ENCODE results near the gene ARHGAP45. TPM values are rescaled to one million over a fixed set of nuclear protein-coding genes. Genes with fewer than 3 reads are reported as not detected.

ARHGAP45 gene
- total RNA-seq, 6 experiments from 2014 or later = 4.2 to 10.0 (median 7.3) TPM

DNA sequence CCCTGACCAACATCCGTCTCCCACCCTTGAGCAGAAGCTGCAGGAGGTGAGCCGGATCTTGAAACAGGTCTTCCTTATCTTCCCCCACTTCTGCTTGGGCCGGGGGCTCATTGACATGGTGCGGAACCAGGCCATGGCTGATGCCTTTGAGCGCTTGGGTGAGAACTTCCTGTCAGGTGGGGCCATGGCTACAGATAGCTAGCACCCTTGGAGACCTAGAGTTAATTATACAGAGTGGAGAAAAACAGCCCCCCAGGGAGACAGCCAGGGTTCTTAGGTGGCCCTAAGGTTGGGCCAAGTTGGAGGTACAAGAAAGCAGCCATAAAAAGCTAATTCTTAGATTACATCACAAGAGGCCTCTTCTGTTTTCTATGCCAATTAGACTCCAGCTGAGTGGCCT lies 8.9 kb upstream of the ARHGAP45 start:
- ATAC-seq = no peak
- no peaks in the 10 kb centered on the region for H3K4me1 ChIP-seq
- no peaks in the 10 kb centered on the region for H3K36me3 ChIP-seq
- H3K9me3 ChIP-seq = peaks cover 0 to 4% (median 1%) of the 10 kb centered on the region in 4 donors
- 74% methylated on average over 3 of the region's 5 CpGs for WGBS (ENCODE audit: insufficient coverage, low coverage, low lambda C conversion rate, missing lambda C conversion rate)
- H3K27me3 ChIP-seq = no peaks in the 10 kb centered on the region
- intact Hi-C loops (cut with DNase I) = no loop called here
- no peak for DNase-seq
- H3K27ac ChIP-seq = no peak overlapping the region
- TF ChIP-seq CTCF (IDR thresholded peaks at IDR 0.05) (no peak), POLR2A (IDR thresholded peaks at IDR 0.05) (no peak)
- no peak overlapping the region for H3K4me3 ChIP-seq

DNA sequence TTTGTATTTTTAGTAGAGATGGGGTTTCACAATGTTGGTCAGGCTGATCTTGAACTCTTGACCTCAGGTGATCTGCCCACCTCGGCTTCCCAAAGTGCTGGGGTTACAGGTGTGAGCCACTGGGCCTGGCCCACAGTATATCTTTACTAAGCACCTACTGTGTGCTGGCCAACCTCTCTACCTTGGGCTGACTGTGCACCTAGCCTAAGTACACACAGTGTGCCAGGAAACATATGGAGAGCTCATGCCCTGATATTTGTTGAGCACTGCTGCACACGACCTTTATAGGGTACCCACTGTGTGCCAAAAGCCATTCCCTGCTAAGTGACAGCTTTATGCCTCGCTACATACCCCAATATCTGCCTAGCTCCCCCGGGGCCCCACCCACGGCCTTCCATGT lies 6.3 kb upstream of the ARHGAP45 start:
- intact Hi-C loops (cut with DNase I) = no loop called here
- no peak for DNase-seq

GRCh38 chr19:1061987-1062386 lies 5.0 kb upstream of the ARHGAP45 start:
- H3K9me3 ChIP-seq = peaks cover 0 to 4% (median 1%) of the 10 kb centered on the region in 4 donors
- H3K27me3 ChIP-seq = no peaks in the 10 kb centered on the region
- 100% methylated on average over 2 of the region's 20 CpGs for WGBS (ENCODE audit: insufficient coverage, low coverage, low lambda C conversion rate, missing lambda C conversion rate)
- intact Hi-C loops (cut with DNase I) = no loop called here
- ATAC-seq = no peak
- H3K4me1 ChIP-seq = peaks cover 0 to 6% (median 0%) of the 10 kb centered on the region in 4 donors
- H3K36me3 ChIP-seq = no peaks in the 10 kb centered on the region
- no peak overlapping the region for H3K27ac ChIP-seq
- no peak overlapping the region for H3K4me3 ChIP-seq
- peak in 1 of 3 donors; percentile 50 for DNase-seq
- TF ChIP-seq CTCF (IDR thresholded peaks at IDR 0.05) (no peak), POLR2A (IDR thresholded peaks at IDR 0.05) (no peak)

More for the DNA sequence above, 6.3 kb upstream of the ARHGAP45 start:
- H3K27ac ChIP-seq = no peak overlapping the region
- no peaks in the 10 kb centered on the region for H3K36me3 ChIP-seq
- no peaks in the 10 kb centered on the region for H3K27me3 ChIP-seq
- WGBS (ENCODE audit: insufficient coverage, low coverage, low lambda C conversion rate, missing lambda C conversion rate) = 38% methylated on average over 3 of the region's 5 CpGs
- H3K4me3 ChIP-seq = no peak overlapping the region
- peaks cover 0 to 6% (median 0%) of the 10 kb centered on the region in 4 donors for H3K4me1 ChIP-seq
- TF ChIP-seq CTCF (IDR thresholded peaks at IDR 0.05) = no peak
- TF ChIP-seq POLR2A (IDR thresholded peaks at IDR 0.05) = no peak
- no peak for ATAC-seq
- H3K9me3 ChIP-seq = peaks cover 0 to 4% (median 1%) of the 10 kb centered on the region in 4 donors

- intact Hi-C loops (cut with DNase I) = no loop called here
- WGBS (ENCODE audit: insufficient coverage, low coverage, low lambda C conversion rate, missing lambda C conversion rate) = 86% methylated on average over 15 of the region's 17 CpGs
These were observed 4.5 kb upstream of the ARHGAP45 start for GRCh38 chr19:1062387-1063029.

More at GRCh38 chr19:1062387-1063029, 4.5 kb upstream of the ARHGAP45 start:
- Histone ChIP-seq H3K27ac (no peak overlapping the region), H3K36me3 (no peaks in the 10 kb centered on the region), H3K4me1 (peaks cover 0 to 6% (median 0%) of the 10 kb centered on the region in 4 donors), H3K9me3 (peaks cover 0 to 4% (median 1%) of the 10 kb centered on the region in 4 donors), H3K27me3 (no peaks in the 10 kb centered on the region), H3K4me3 (no peak overlapping the region)
- TF ChIP-seq CTCF (IDR thresholded peaks at IDR 0.05) (no peak), POLR2A (IDR thresholded peaks at IDR 0.05) (no peak)
- ATAC-seq = no peak
- DNase-seq = no peak

All from right lobe of liver (tissue), 6 donors.